Measurements from ENCODE around the gene TP53AIP1.
"Not testable (repeated sequence)": the region's sequence is repeated elsewhere in the genome, so short reads cannot be mapped to it uniquely, and the experiment has no call there.

TP53AIP1 gene

DNA sequence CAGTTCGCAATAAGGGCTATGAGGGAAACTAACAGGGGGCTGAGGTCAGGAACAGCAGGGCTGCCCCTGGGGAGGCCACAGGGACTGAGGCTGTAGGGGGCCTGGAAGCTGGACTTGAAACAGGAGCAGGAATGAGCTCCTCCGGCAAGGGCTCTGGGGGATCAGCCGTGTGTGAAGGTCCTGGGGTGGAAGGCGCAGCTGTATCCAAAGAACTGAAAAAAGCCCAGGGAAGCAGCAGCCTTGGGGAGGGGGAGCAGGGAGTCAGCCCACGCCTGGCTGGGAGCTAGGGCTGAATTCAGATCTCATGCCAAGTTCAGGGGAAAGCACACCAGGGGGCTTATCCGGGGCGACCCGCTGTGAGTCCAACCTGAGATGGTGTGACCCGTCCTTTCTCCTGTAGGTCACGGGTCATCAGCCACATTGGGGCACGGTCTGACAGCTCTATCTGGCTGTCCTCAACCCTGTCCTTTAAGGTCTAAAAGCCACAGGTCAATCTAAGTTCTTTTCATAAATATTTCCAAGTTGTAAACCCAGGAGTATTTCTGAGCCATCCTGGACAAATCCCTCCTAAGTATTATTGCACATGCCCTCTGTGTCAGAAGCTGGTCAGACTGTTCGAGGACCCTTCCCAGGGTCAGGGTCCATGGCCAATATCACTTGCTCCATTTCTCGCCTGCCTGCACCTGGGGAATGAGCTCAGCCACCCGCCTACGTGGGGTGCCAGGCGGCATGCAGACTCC, 18.0 kb downstream of the TP53AIP1 start:
- no peak for DNase-seq

DNA sequence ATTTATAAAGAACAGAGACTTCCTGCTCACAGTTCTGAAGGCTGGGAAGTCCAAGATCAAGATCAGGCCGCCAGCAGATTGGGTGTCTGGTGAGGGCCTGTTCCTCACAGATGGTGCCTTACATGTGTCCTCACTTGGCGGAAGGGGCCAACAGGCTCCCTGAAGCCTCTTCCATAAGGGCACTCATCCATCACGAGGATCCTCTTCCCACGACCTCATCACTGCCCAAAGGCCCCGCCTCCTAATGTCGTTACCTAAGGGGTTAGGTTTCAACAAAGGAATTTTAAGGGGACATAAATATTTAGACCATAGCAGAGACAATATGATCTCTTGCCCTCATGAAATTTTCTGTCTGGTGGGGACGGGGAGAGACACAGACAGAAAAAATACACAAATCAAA, 18.6 kb downstream of the TP53AIP1 start:
- no peak for DNase-seq

DNA sequence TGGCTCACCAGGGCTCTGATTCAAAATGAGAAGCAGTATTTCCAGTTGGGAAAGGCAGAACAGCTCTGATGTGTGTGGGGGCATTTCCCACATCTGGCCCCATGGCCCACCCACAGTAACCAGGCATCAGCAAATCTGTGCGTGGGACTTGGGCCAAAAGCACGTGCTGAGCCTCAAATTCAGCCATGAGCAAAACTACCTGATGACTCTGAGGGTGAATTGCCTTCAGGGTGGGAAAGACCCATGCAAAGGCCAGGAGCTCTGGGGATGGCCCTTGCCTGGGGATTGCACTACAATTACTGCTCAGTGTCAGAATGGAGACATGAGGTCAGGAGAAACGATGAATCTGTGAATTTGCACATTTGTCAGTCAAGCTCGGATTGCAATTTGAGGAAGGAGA, 20.9 kb downstream of the TP53AIP1 start:
- no peak for DNase-seq

DNA sequence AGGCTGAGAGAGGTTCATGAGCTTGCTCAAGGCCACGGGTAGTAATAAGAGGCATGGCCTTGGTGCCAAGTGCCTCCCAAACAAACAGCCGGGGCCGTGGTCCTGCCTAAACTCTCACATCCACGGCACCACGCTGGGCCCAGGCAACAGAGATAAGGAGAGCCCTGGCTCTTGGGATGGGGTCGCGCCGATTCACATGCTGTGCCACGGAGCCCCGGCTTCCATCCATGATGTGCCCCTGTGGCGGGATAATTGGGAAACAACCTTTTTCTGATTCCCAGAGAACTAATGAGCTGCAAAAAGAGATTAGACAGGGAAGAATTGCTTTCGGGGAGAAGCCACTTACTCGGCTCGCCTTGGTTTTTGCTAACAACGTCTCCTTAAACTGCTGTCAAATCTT, 22.0 kb downstream of the TP53AIP1 start:
- no peak for DNase-seq

DNA sequence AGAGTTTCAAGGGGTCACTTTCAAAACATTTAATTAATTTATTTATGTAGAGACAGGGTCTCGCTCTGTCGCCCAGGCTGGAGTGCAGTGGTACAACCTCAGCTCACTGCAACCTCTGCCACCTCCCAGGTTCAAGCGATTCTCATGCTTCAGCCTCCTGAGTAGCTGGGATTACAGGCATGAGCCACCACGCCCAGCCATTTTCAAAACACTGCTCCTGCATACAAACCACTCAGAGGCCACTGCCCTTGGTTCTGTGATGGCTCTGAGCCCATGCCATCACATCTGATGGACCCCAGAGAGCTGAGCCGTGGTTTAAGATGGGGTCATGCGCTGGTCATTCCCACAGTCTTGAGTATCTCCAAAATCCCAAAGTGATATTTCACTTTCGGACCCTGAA, 23.0 kb downstream of the TP53AIP1 start:
- not testable (repeated sequence) for DNase-seq

DNA sequence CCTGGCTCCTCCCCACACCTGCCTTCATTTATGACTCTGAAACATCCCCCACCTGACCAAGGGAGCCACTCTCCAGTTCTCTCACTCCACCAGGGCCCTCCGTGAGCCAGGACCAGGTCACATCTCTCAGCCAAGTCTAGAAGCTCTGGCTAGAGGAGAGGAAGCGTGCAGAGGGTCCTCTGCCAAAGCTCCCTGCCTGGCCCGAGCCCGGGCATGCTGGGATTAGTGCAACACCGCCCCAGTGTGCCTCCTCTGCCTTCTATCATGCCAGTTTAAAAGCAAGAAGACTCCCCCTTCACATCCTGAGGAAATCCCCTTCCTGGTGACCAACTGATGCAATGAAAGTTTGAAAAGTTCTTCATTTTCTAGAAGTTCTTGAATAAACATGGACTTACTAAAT, 23.5 kb downstream of the TP53AIP1 start:
- no peak for DNase-seq

DNA sequence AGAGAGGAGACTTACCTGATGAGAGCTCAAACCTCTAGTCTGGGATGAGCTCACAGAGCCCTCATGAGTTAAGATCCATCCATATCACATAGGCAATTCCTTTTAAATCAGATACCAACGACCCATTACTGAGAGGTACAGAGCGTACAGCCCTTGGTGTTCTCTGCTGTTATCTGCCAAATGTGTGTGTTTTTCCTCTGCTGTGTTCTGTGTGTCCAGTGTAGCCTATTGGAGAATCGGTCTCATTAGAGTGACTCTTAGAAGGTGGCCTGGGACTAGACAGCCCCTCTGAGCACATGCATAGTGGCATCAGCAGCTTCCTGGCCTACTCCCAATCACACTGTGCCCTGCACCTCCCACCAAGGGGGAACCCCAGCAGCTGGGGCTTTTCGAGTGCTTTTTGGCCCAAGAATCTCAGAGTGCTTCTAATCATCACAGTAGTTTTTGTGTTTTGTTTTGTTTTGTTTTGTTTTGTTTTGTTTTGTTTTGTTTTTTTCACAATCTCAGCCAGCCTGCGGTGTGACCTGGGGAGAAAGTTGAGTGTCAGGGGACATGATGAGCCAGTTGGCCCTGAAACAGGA, 25.4 kb downstream of the TP53AIP1 start:
- no peak for DNase-seq

DNA sequence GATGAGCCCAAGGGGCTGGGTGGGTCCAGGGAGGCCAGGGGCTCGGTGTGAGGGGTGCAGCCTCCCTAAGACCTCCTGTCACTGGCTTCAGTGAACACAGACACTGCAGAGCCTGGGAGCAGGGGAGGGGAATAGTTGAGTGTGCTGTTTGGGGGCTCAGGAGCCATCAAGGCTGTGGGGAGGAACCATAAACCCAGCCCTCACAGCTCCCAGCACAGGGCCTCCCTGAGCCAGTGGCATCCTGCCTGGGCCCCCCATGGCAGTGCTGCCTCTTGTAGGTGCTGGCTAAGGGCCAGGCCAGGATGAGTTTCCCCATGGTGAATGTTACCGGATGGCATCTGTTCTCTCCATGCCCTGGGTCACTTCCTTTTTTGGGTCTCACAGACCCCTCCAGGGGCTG, 26.0 kb downstream of the TP53AIP1 start:
- DNase-seq: no peak

DNA sequence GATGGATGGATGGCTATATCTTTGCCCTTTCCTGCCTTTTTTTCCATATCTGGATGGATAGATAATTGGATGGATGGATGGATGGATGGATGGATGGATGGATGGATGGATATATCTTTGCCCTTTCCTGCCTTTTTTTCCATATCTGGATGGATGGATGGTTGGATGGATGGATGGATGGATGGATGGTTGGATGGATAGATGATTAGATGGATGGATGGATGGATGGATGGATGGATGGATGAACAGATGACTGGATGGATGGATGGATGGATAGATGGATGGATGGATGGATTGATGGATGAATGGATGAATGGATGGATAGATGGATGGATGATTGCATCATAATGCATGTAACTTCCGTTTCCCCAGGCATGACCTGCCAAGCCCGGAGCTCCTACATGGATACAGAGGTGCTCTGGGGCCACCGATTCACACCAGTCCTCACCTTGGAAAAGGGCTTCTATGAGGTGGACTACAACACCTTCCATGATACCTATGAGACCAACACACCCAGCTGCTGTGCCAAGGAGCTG, 26.6 kb downstream of the TP53AIP1 start:
- DNase-seq: no peak

DNA sequence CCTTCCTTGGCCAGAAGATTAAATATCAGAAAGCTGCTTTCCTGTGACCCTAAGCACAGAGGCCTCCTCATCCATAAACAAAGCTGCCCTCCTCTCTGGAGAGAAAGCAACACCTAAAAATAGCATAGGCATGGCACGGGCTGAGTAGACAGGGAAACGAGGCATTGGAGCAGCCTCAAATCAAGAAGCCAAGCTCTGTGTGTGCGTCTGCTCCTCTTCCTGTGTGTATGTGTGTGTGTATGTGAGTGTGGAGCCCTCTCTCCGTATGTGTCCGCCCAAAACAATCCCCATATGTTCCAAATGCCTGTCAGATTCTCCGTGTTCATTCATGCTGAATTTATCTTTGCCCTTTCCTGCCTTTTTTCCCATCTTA, 27.5 kb downstream of the TP53AIP1 start:
- DNase-seq: no peak

DNA sequence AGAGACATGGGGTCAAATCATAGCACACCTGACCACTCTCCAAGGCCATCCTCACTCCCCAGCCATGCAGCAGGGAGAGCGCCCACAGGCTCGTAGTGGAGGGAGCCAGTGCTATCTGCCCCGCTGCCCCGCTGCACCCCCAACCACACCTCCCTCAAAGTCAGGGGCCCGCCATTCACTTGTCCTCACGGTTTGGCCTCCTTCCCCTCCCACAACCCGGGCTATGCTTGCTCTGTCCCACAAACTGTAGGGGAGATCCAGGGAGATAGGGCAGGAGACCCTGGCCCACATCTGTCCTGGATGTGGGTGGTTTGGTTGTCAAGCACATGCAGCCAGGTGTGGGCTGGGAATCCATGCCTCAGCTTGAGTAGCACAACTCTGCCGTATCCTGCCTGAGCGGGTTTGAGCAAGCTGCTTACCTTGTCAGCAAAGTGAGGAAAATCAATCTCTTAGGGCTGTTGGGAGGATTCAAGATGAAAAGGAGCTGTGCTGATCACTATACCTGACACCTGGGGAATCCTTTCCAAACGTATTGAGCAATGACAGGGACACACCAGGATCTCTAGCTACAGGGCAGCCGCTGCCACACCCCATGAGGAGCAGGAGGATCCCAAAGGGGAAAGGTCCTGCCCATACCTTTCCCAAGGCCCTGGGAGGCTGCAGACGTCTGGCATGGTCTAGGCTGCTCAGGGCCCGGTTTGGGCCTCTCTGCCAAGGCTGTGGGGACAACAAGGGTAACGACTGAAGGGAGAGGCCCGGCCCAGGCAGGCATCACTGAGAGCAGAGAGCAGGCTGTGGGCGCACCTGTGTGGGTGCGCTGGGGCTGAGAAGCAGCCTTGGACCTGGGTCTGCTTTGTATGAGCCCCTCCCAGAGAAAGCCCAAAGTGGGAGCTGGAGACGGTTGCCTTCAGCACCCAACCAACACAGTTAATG, 28.2 kb downstream of the TP53AIP1 start:
- DNase-seq: no peak

DNA sequence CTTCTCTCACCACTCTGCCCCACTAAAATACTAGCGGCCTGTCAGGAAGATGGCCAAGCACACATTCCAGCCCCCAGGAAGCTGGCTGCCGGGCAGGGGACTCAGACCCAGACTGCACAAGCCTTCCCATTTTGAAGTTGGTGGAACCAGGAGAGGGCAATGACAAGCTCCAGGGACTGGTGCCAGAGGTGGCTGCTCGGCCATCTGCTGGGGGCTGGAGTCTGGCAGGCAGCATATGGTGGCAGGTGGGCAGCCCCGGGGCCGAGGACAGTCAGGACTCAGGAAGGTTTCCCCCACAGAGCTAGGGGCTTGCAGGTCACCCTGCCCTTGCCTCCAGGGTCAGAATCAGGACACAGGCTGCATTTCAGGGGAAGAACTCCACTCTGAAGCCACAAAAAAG, 28.9 kb downstream of the TP53AIP1 start:
- peak; percentile 13 for DNase-seq

DNA sequence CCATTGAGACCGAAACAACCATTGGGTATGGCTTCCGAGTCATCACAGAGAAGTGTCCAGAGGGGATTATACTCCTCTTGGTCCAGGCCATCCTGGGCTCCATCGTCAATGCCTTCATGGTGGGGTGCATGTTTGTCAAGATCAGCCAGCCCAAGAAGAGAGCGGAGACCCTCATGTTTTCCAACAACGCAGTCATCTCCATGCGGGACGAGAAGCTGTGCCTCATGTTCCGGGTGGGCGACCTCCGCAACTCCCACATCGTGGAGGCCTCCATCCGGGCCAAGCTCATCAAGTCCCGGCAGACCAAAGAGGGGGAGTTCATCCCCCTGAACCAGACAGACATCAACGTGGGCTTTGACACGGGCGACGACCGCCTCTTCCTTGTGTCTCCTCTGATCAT, 31.0 kb downstream of the TP53AIP1 start:
- DNase-seq: no peak

DNA sequence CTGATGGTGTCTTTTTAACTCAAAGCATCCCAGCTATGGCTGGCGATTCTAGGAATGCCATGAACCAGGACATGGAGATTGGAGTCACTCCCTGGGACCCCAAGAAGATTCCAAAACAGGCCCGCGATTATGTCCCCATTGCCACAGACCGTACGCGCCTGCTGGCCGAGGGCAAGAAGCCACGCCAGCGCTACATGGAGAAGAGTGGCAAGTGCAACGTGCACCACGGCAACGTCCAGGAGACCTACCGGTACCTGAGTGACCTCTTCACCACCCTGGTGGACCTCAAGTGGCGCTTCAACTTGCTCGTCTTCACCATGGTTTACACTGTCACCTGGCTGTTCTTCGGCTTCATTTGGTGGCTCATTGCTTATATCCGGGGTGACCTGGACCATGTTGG, 31.4 kb downstream of the TP53AIP1 start:
- DNase-seq: no peak

DNA sequence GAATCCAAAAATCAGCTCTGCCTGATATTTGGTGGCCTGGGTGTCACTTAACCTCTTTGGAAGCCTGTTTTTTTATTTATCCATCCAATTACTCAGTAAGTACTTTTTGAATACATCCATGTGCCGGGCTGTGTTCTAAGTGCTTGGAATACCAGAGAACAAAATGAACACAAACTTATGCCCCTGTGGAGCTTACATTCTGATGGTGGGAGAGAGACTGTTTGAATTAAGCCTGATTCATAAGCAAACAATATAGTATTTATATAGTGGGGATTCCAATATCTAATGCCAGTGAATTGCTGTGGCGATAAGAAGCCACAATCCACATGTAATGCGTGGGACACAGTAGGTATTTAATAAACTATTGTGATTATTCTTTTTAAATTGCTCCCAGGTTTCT, 32.1 kb downstream of the TP53AIP1 start:
- DNase-seq: no peak

DNA sequence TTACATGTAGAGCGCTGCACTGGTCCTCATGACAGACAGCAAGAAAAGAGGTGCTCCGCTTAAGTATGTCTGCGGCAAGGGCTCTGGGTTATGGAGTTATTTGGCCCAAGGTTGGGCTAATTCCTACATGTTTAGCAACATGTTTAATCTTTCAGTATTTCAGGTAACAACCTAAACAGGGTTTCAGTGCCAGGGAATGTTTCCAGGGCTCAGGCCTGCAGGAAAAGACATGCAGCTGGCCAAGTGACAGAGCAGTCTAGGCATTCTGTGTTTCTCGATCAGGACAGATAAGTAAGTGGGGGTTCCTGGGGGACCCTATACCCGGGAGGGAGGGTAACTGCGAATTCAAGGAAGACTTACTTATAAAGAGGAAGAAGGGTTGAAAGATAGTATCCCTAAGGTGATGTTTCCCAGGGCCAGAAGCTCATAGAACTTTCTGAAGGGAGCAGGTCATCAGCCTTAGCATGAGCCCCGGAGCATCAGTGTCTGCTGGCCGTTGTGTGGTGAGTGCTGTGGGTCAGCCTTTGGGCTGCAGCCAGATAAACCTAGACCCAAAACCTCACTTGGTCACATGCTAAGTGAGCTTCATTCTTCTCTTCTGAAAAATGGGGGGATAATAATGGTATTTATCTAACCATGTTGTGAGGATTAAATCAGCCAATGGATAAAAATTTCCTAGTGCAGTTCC, 33.1 kb downstream of the TP53AIP1 start:
- DNase-seq: no peak

DNA sequence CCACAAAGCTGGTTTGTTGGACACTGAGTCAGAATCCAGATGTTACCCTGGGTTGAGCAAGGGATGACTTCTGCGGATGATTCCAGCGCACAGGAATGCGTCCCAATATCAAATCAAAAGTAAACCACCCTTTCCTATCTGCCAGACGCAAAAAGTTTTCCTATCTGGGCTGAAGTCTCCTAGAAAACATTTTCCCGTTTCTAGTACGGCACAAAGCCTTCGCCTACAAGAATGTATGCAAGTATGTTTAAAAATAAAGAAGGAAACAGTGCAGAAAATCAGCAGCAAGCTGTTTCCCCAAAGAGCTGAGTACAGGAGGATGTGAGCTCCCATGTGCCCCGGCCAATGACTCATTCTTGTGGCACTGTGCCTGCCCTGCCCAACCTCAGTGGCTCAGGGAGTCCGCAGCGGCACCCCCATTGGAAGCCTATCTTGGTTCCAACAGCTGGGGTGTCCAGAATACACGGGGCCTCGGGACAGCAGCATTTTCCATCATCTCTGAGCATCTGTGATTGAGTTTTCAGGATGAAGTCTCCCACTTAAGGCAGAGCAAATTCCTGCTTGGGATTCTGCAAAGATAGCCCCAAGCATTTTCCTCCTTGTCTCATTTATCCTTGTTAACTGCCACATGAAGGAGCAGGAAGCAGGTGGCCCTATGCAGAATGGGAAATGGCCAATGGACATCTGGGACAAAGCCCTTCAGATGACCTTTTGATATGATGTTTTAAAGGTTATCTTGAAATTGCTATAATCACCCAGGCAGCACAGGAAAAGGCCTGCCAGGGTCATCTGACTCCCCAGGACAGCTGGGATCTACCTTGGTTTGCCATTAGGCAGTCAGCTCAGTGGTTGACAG, 34.1 kb downstream of the TP53AIP1 start:
- DNase-seq: no peak

DNA sequence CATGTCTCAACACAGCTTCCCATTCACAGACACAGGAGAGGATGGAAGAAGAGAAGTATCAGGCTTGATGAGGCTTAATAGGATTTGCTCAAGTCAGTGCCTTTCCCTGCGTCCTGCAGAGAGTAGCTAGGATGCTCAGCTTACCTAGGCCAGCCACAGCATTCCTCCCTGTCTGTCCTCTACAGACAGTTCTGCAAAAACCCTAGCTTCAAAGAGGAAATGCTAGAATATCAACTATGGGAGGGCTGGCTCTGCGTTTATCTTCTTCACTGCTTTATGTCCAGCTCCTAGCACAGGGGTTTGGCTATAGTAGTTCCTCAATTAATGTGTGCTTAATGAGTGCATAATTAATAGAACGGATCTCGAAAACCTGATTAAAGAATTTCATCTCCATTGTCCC, 35.1 kb downstream of the TP53AIP1 start:
- peak; percentile 17 for DNase-seq

DNA sequence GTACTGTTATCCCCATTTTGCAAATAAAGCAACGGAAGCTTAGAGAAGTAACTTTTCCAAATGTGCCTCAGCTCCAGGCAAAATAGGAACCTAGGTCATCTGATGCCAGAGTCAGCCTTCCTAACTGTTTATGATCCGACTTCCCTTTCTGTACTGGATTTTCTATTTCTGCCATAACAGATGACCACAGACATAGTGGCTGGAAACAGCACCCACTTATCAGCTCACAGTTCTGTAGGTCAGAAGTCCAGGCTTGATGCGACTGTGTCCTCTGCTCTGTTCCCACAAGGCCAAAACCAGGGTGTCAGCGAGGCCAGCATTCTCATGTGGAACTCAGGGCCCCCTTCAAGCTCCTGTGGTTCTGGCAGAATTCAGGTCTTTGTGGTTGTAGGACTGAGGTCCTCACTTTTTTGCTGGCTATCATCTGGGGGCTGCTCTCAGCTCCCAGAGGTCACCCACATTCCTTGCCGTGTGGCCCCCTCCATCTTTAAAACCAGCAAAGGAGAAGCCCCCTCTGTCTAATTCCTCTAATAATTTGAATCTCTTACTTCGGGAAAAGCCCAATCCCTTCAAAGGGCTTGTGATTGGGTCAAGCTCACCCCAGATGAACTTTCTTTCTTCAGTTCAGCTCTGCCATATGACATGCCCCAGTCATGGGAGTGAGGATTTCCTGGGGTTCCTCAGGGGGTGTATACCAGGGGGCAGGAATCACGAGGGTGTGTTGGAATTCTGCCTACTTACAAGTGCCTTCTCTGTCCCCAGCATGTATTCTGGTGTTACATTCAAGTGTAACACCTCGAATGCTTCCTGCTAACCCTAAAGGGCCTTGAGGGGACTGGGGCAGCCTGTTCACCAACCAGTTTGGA, 36.3 kb downstream of the TP53AIP1 start:
- no peak for DNase-seq

DNA sequence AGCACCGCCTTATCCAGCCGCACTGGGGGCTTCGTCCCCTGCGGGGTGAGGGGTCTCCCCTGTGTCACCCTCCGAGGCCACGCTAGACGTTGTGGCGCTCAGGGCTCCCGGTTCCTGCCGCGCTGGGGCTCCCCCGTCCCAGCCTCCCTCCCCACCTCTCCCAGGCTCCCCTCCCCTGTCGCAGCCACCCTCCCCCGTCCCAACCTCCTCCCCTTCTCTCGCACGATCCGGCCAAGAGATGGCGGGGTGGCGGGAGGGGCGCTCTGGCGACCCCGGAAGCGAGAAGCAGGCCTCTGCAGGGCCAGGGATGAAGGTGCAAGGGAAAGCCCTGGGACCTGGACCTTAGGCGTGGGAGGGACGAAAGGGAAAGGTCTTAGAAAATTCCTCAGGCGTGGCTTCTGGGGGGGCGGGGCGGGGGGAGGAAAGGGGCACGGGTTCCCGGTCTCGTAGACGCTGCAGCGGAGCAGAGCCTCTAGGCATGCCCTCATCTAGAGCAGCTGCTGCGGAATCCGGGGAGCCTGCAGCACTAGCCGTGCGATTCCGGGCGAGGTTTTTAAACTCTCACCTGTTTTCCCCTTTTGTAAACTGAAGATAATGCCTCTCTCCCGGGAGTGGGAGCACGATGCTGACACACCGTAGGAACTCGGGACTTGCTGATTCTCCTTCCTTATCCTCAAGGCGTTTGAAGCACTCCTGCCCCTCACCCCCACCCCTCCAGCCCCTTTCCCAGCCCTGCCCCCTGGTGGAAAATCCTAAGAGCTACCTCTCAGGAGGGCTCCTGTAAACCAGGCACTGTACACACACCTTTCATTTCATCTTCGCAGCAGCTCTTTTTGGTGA, 37.1 kb downstream of the TP53AIP1 start:
- peak; percentile 83 for DNase-seq
